ENCODE measurements around the gene AKIRIN2.

Gene AKIRIN2

GRCh38 chr6:87654122-87654521, 47.9 kb downstream of the AKIRIN2 start:
- no peak for DNase-seq

GRCh38 chr6:87653074-87653962, 48.7 kb downstream of the AKIRIN2 start:
- no peak for DNase-seq

GRCh38 chr6:87645080-87645479, 57.0 kb downstream of the AKIRIN2 start:
- no peak for DNase-seq

GRCh38 chr6:87641065-87641692, 60.9 kb downstream of the AKIRIN2 start:
- DNase-seq = no peak

- no peak for DNase-seq
Observed at GRCh38 chr6:87639373-87639772, 62.7 kb downstream of the AKIRIN2 start.

GRCh38 chr6:87637106-87637505, 64.9 kb downstream of the AKIRIN2 start:
- no peak for DNase-seq

- DNase-seq = no peak
Observed at GRCh38 chr6:87636315-87636714, 65.7 kb downstream of the AKIRIN2 start.

- no peak for DNase-seq
Observed at GRCh38 chr6:87633851-87634250, 68.2 kb downstream of the AKIRIN2 start.

GRCh38 chr6:87630746-87631145, 71.3 kb downstream of the AKIRIN2 start:
- DNase-seq = no peak

- no peak for DNase-seq
Observed at GRCh38 chr6:87628881-87629280, 73.2 kb downstream of the AKIRIN2 start.

- no peak for DNase-seq
Observed at GRCh38 chr6:87628424-87628823, 73.6 kb downstream of the AKIRIN2 start.
